H1 (cell line): ENCODE results near the gene VPS41. TPM values are rescaled to one million over a fixed set of nuclear protein-coding genes. Genes with fewer than 3 reads are reported as not detected.

ENCODE experiments used
- CTCF ChIA-PET: fragments of 300-600 bp; sonication (Branson Sonifier 250); formaldehyde crosslinking; loops from one replicate; lab custom pipeline; 2021; ENCODE audit not compliant: partially characterized antibody; lab: Charles Lee
- POLR2A ChIA-PET: fragments of 300-600 bp; sonication (Branson Sonifier 250); formaldehyde crosslinking; loops from one replicate; lab custom pipeline; 2021; ENCODE audit warnings: inconsistent platforms; ENCODE audit not compliant: partially characterized antibody; lab: Charles Lee
- DNase-seq, 2 experiments: peaks; one replicate each; pipeline versions ENCODE4 v3.0.0 to v3.0.0-alpha.2; 2010 to 2022; ENCODE audit warnings: low spot score in 2 of 2, low read depth in 1 of 2, mixed read lengths in 1 of 2
- FAIRE-seq: peaks from 2 replicates; lab custom pipeline; 2011; peaks lifted over from hg19 to GRCh38; lab: Jason Lieb, UNC
- H2AFZ ChIP-seq: 2 replicates; pipeline ENCODE4 v1.8.1; 2012; ENCODE audit warnings: low read length, inconsistent platforms
- H2AK5ac ChIP-seq: 2 replicates; pipeline ENCODE4 v1.6.1; 2013; ENCODE audit warnings: low read depth, low read length
- H2BK120ac ChIP-seq: replicated peaks from 2 replicates; pipeline ENCODE3; 2013; ENCODE audit warnings: low read depth, low read length, inconsistent platforms
- H2BK12ac ChIP-seq: 2 replicates; pipeline ENCODE4 v1.6.1; 2013; ENCODE audit warnings: low read depth, low read length
- H2BK15ac ChIP-seq: 2 replicates; pipeline ENCODE4 v1.6.1; 2013; ENCODE audit warnings: low read length
- H2BK20ac ChIP-seq: 2 replicates; pipeline ENCODE4 v1.6.1; 2013; ENCODE audit warnings: low read length
- H2BK5ac ChIP-seq: 2 replicates; pipeline ENCODE4 v1.6.1; 2013; ENCODE audit warnings: low read depth, low read length
- H3K14ac ChIP-seq: 2 replicates; pipeline ENCODE4 v1.6.1; 2013; ENCODE audit warnings: inconsistent platforms; ENCODE audit not compliant: insufficient read length
- H3K18ac ChIP-seq: 2 replicates; pipeline ENCODE4 v1.6.1; 2013; ENCODE audit warnings: low read length; ENCODE audit errors: extremely low read depth
- H3K23ac ChIP-seq: 2 replicates; pipeline ENCODE4 v1.6.1; 2013; ENCODE audit warnings: inconsistent platforms; ENCODE audit not compliant: insufficient read length
- H3K23me2 ChIP-seq: 2 replicates; pipeline ENCODE4 v1.6.1; 2013; ENCODE audit warnings: low read depth, low read length
- H3K27ac ChIP-seq: 2 replicates; pipeline ENCODE4 v1.6.1; 2011; ENCODE audit warnings: low read depth, low read length, inconsistent platforms
- H3K27me3 ChIP-seq, 4 experiments: replicated peaks in 1 of 4; 1 replicate in 1 of 4; 2 replicates in 3 of 4; pipeline versions ENCODE4 v1.6.1 to v1.8.1; 2011 to 2013; ENCODE audit warnings: low read length in 3 of 4, mild to moderate bottlenecking in 3 of 4, inconsistent platforms in 2 of 4, mixed read lengths in 2 of 4, moderate library complexity in 1 of 4; ENCODE audit not compliant: control insufficient read depth in 3 of 4, insufficient read depth in 3 of 4; ENCODE audit errors: extremely low read depth in 1 of 4
- H3K36me3 ChIP-seq, 4 experiments: 2 replicates each; pipeline versions ENCODE4 v1.6.1 to v1.8.1; 2011 to 2013; ENCODE audit warnings: mild to moderate bottlenecking in 4 of 4, low read length in 3 of 4, moderate library complexity in 2 of 4, control low read depth in 1 of 4, inconsistent platforms in 1 of 4; ENCODE audit not compliant: insufficient read depth in 4 of 4, control insufficient read depth in 2 of 4
- H3K4ac ChIP-seq: replicated peaks from 2 replicates; pipeline ENCODE3; 2013; ENCODE audit warnings: low read length, low read depth, mixed read lengths, inconsistent platforms; ENCODE audit not compliant: insufficient read length
- H3K4me1 ChIP-seq, 4 experiments: replicated peaks in 1 of 4; 1 replicate in 1 of 4; 2 replicates in 3 of 4; pipeline versions ENCODE4 v1.6.1 to v1.8.1; 2011 to 2013; ENCODE audit warnings: low read length in 3 of 4, inconsistent platforms in 2 of 4, mixed read lengths in 1 of 4; ENCODE audit not compliant: insufficient read depth in 4 of 4, control insufficient read depth in 3 of 4
- H3K4me2 ChIP-seq, 2 experiments: 2 replicates each; pipeline versions ENCODE4 v1.6.1 to v1.8.1; 2011 to 2013; ENCODE audit warnings: low read depth in 2 of 2, low read length in 2 of 2, control low read depth in 1 of 2, inconsistent platforms in 1 of 2, mild to moderate bottlenecking in 1 of 2; ENCODE audit not compliant: insufficient read depth in 1 of 2
- H3K4me3 ChIP-seq, 4 experiments: fragments of 200-600, 300-600 bp in 1 of 4; sonication (generic), shearing (Covaris generic), sonication (Bioruptor Twin) in 1 of 4; 2 replicates each; pipeline versions ENCODE4 v1.5.1 to v1.8.1; 2011 to 2016; ENCODE audit warnings: low read length in 4 of 4, low read depth in 3 of 4, control low read depth in 2 of 4, inconsistent platforms in 2 of 4, mild to moderate bottlenecking in 2 of 4, mixed read lengths in 1 of 4, moderate library complexity in 1 of 4; ENCODE audit not compliant: insufficient read depth in 2 of 4; ENCODE audit errors: extremely low read depth in 1 of 4
- H3K56ac ChIP-seq: replicated peaks from 2 replicates; pipeline ENCODE3; 2013; ENCODE audit warnings: low read depth, mild to moderate bottlenecking, mixed read lengths, low read length, inconsistent platforms; ENCODE audit not compliant: insufficient read length
- H3K79me1 ChIP-seq: 2 replicates; pipeline ENCODE4 v1.6.1; 2013; ENCODE audit warnings: low read depth, low read length, control low read depth
- H3K79me2 ChIP-seq, 2 experiments: 2 replicates each; pipeline versions ENCODE4 v1.6.1 to v1.8.1; 2012 to 2013; ENCODE audit warnings: low read length in 2 of 2, mild to moderate bottlenecking in 2 of 2, inconsistent platforms in 1 of 2; ENCODE audit not compliant: insufficient read depth in 2 of 2, control insufficient read depth in 1 of 2
- H3K9ac ChIP-seq, 4 experiments: replicated peaks in 1 of 4; 1 replicate in 1 of 4; 2 replicates in 3 of 4; pipeline versions ENCODE4 v1.6.1 to v1.8.1; 2011 to 2013; ENCODE audit warnings: low read depth in 3 of 4, low read length in 3 of 4, control low read depth in 2 of 4, mild to moderate bottlenecking in 2 of 4, moderate library complexity in 2 of 4, inconsistent platforms in 1 of 4; ENCODE audit errors: extremely low read depth in 1 of 4
- H3K9me3 ChIP-seq, 2 experiments: 2 replicates each; pipeline versions ENCODE4 v1.6.1 to v1.8.1; 2012 to 2013; ENCODE audit warnings: mild to moderate bottlenecking in 2 of 2, moderate library complexity in 2 of 2, control low read depth in 1 of 2, inconsistent platforms in 1 of 2, low read depth in 1 of 2, low read length in 1 of 2, mixed read lengths in 1 of 2; ENCODE audit not compliant: insufficient read depth in 2 of 2
- H4K20me1 ChIP-seq, 2 experiments: replicated peaks in 1 of 2; 2 replicates each; pipeline versions ENCODE3 to v1.8.1; 2011 to 2013; ENCODE audit warnings: inconsistent platforms in 2 of 2, low read length in 2 of 2, mild to moderate bottlenecking in 1 of 2; ENCODE audit not compliant: insufficient read depth in 2 of 2, control insufficient read depth in 1 of 2
- H4K5ac ChIP-seq: 2 replicates; pipeline ENCODE4 v1.6.1; 2013; ENCODE audit warnings: low read length, low read depth, mixed read lengths, inconsistent platforms; ENCODE audit not compliant: insufficient read length
- H4K8ac ChIP-seq: 2 replicates; pipeline ENCODE4 v1.8.0; 2013; ENCODE audit warnings: mild to moderate bottlenecking, moderate library complexity, low read length, inconsistent platforms; ENCODE audit not compliant: insufficient read depth; ENCODE audit errors: extremely low read depth
- H4K91ac ChIP-seq: replicated peaks from 2 replicates; pipeline ENCODE3; 2013; ENCODE audit warnings: low read length, mixed read lengths, inconsistent platforms; ENCODE audit not compliant: insufficient read length
- WGBS, 2 experiments: shearing (Covaris generic) in 1 of 2; methylation state at CpG; one replicate each; pipeline versions ENCODE4 v1.1.6 to v1.1.7; 2013 to 2015; ENCODE audit warnings: low lambda C conversion rate in 2 of 2, mixed read lengths in 2 of 2, inconsistent platforms in 1 of 2, low coverage in 1 of 2, missing lambda C conversion rate in 1 of 2; ENCODE audit not compliant: insufficient replicate concordance in 2 of 2, insufficient coverage in 1 of 2, insufficient read length in 1 of 2; ENCODE audit errors: extremely low coverage in 1 of 2, missing lambda C conversion rate in 1 of 2; 5-methylcytosine and 5-hydroxymethylcytosine counted together
- polyA plus RNA-seq, 7 experiments: library from polyadenylated mRNA; depleted of rRNA in 3 of 7; stranded (reverse) in 5 of 7; unstranded in 2 of 7; fragments of >200 nt in 5 of 7; fragments of 200-250 nt in 2 of 7; gene quantifications; 1 replicate in 5 of 7; 2 replicates in 1 of 7; 4 replicates in 1 of 7; pipeline versions ENCODE4 v1.2.1 to v1.2.3, GENCODE V29; 2011 to 2013; ENCODE audit warnings: missing spikeins in 2 of 7, mixed read lengths in 2 of 7
- total RNA-seq: library from RNA; stranded (reverse); fragmentation: NEBNext Ultra II Directional; extraction: Animal tissue kit (Norgen Biotek cat#: 25700); gene quantifications from 2 replicates; pipeline ENCODE4 v1.2.1, GENCODE V29; 2021
- TF ChIP-seq, protein P1 (sequence below): IDR thresholded peaks from 2 replicates; pipeline ENCODE4 v1.6.1; 2011; ENCODE audit warnings: low read length, improper control_type of control experiment

The VPS41 gene
- total and polyA plus RNA-seq, 2 of the 8 experiments (the other 6 are each of a cell fraction or from before 2014, with no cell fraction given), result 10.7 to 63.3 TPM

DNA sequence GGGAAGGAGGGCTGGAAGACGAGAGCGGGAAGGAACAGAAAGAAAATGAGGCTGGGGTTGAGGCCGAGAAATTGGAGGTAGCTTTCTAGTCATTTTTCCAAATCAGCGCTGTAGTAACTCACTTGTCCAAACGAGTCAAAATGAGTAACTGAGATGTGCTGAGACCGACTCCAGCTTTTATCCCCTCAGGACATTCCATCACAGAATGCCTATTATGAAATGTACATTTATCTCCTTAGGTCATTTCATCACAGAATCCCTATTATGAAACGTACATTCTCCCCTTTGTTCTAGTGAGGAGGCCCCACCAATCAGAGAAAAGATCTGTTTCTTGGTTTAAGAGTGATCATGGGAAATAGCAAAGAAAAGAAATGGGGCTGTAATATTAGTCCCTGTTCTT is 222.1 kb downstream of the VPS41 start:
- H3K4me2 ChIP-seq, result no peak overlapping the region
- ChIA-PET CTCF (interaction anchor here (1.1 to 2.0 kb wide), 2 partner anchors 9 to 12 kb away, joined by 3 to 7 read pairs; no protein-coding TSS in a partner anchor), POLR2A (no interaction called here)
- no peak overlapping the region for H2BK5ac ChIP-seq
- H2BK15ac ChIP-seq, result no peak overlapping the region
- H2BK20ac ChIP-seq, result no peak overlapping the region
- H3K9me3 ChIP-seq, result no peaks in the 10 kb centered on the region; a peak in 1 of 4 replicates
- H2BK120ac ChIP-seq, result no peak overlapping the region
- no peak overlapping the region for H4K91ac ChIP-seq
- no peak for FAIRE-seq
- no peaks in the 10 kb centered on the region for H3K79me1 ChIP-seq
- no peaks in the 10 kb centered on the region for H4K20me1 ChIP-seq
- no peak overlapping the region for H2AFZ ChIP-seq
- no peaks in the 10 kb centered on the region for H3K79me2 ChIP-seq
- H3K18ac ChIP-seq, result no peak overlapping the region
- 97% methylated on average over 7 of the region's 7 CpGs; no CpG with 5 or more reads in 1 of the 2 experiments for WGBS, 2 experiments
- H3K4me1 ChIP-seq, result peaks cover 0 to 2% (median 0%) of the 10 kb centered on the region in 4 experiments; a peak in 1 of 7 replicates
- H3K14ac ChIP-seq, result no peak overlapping the region
- no peak overlapping the region for H3K9ac ChIP-seq
- no peak overlapping the region for H3K4ac ChIP-seq
- H3K23me2 ChIP-seq, result no peaks in the 10 kb centered on the region
- no peaks in the 10 kb centered on the region for H3K36me3 ChIP-seq
- H3K27ac ChIP-seq, result no peak overlapping the region
- no peak overlapping the region for H4K8ac ChIP-seq
- H3K27me3 ChIP-seq, result no peaks in the 10 kb centered on the region
- no peak overlapping the region for H3K23ac ChIP-seq
- H3K56ac ChIP-seq, result no peak overlapping the region
- no peak overlapping the region for H2BK12ac ChIP-seq
- H4K5ac ChIP-seq, result no peak overlapping the region
- no peak for DNase-seq
- no peak overlapping the region for H2AK5ac ChIP-seq
- H3K4me3 ChIP-seq, result no peak overlapping the region
- TF ChIP-seq, protein P1, sequence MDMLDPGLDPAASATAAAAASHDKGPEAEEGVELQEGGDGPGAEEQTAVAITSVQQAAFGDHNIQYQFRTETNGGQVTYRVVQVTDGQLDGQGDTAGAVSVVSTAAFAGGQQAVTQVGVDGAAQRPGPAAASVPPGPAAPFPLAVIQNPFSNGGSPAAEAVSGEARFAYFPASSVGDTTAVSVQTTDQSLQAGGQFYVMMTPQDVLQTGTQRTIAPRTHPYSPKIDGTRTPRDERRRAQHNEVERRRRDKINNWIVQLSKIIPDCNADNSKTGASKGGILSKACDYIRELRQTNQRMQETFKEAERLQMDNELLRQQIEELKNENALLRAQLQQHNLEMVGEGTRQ, result no peak
